ELR (cell line): ENCODE results near the gene NKX1-1.
"Not testable (repeated sequence)": the region's sequence is repeated elsewhere in the genome, so short reads cannot be mapped to it uniquely, and the experiment has no call there.

ENCODE experiments used
- DNase-seq: peaks from one replicate; pipeline ENCODE4 v3.0.0-alpha.2; 2015; ENCODE audit warnings: low read depth

Gene NKX1-1

DNA sequence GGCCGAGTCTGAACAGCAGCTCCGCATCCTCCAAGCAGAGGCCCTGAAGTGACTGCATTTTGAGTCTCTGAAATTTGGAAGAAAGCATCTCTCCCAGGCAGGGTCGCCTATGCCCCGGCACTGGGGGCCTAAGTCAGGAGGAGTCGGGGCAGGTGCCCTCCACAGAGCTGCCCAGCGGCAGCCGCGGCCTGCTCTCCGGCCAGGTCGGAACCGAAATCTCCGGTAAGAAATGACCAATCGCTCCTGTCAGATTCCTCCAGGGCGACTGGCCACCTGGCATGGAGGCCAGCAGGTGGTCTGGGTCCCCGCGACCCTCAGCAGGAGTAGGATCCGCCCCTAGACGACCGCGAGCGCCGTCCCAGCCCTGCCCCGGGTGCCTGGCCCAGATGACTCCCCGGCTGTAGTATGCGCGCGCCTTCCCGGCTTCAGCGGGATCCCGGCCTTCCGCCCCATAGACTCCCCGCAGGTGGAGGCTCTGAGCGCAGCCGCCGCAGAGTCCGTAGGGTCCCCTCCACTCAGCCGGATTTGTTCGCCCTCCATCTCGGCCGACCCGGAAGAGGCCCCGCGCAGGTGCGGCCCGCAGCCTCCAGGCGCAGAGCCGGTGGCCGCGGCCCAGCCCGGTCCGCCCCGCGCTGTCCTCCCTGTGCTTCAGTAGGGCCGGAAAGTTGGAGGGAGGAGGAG, 1.5 kb downstream of the NKX1-1 start:
- no peak for DNase-seq

DNA sequence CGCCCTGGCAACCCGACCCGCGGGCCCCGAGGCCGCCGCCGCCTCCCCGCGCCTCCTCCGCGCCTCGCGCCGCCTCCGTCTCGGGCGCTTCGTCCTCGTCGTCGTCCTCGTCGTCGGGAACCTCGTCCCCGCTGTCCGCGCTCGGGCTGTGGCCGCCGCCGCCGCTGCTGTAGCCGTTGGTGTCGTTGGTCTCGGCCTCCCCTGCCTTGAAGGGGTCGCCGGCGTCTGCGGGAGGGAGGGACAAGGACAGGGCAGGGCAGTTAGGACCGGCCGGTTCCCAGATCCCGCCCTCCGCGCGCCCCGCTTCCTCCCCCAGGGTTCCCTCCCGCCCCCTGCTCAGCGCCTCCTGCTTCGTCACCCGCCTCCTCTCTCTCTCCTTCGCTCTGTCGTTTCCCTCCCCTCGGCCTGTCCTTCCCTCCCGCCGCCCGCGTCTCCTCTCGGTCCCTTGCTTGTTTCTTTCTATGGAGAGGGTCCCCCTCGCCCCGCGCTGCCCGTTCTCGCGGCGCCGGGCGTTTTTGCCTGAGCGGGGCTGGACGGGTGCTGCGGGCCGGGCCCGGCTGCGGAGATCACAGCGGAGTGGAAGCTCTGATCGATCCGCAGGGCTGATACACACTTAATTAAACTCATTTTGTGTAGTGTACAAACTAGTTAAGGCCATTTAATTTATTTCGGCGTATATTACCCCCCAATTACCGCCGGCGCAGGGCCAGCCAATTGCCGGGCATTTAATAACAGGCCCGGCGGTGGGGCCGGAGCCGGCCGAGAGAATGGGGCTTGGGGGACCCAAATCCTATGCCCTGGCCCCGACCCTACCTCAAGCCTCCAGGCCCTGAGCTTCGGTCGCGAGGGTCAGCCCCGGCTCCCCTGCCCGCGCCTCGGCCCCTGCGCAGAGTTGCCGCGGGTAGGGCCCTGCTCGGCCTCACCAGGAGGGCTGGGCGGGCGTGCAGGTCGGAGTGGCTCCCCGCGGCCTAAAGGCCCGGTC, 2.4 kb downstream of the NKX1-1 start:
- no peak for DNase-seq

GRCh38 chr4:1403177-1403583, 3.1 kb downstream of the NKX1-1 start:
- no peak for DNase-seq

DNA sequence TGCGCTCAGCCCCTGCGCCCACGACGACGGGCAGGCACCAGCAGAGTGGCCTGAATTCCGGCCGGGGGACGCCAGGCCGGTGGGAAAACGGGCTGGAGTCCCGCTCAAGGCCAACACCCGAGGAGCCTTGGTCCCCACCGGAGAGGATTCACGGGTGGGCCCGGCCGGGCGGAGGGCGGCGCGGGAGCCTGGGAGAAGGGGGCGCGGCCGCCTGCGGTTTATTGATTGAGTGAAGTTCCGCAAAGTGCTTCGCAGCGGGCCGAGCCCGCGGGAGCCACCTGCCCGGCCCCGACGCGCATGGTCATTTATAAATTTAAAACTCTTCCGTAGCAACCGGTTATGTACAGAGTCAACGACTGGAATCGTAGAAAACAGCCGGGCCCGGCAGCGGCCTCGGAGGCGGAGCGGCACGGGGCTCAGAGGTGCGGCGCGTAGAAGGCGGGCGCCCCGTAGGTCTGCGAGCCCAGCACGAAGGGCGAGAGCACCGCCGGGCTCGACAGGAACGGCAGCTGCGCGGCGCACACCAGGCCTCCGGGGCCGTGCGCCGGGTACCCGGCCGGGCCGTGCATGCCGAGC, 3.6 kb downstream of the NKX1-1 start:
- DNase-seq: no peak

DNA sequence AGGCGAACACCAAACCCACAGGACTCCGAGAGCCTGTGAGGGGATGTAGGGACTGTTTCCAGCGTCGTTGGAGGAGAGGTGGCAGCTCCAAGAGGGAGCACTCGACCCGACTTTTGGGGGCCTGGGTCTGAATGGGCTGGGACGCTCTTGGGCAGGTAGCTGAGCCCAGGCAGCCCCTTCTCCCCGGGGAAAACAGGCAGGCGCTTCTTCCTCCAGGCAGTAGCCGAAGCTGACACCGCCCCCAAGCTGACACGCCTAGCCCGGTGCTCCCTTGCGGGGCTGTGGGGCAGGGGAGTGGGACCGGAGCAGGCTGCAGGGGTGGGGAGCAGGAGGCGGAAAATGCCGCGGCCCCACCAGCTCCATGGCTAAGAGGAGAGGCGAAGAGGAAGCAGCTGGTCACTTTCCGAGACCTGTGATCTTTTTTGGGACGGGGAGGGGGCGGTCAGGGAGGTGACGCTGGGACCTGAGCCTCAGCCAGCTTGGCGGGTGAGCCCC, 4.2 kb downstream of the NKX1-1 start:
- no peak for DNase-seq

DNA sequence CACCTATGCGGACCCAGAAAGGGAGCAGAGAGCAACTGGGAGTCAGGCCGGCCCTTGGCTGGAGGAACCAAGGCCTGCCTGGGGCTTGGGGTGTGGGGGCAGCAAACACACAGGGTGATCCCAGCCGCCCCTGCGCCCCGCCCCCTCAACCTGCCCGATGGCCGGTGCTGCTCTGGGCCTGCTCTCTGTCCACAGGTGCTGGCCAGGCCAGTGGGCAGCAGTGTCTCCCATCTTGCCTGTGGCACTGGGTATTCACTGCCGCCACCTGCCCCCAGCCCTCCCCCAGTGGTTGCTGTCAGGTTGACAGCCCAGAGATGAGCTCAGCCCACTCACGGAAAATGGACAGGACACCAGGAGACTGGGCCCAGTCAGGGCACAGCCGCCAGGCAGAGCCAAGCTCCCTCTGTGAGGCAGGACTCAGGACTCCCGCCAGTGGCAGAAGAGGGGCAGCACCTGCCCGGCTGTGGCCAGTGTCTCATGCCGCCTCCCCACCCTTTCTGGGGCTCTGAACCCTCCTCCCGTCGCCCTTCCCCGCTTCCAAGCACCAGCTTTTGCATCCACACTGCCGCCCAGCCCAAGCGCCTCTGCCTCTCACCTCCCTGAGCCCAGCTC, 4.7 kb downstream of the NKX1-1 start:
- no peak for DNase-seq

GRCh38 chr4:1400831-1401408, 5.3 kb downstream of the NKX1-1 start:
- DNase-seq: no peak

GRCh38 chr4:1400191-1400805, 5.9 kb downstream of the NKX1-1 start:
- DNase-seq: no peak

GRCh38 chr4:1399508-1400190, 6.6 kb downstream of the NKX1-1 start:
- DNase-seq: no peak

GRCh38 chr4:1398681-1399507, 7.3 kb downstream of the NKX1-1 start:
- DNase-seq: no peak

DNA sequence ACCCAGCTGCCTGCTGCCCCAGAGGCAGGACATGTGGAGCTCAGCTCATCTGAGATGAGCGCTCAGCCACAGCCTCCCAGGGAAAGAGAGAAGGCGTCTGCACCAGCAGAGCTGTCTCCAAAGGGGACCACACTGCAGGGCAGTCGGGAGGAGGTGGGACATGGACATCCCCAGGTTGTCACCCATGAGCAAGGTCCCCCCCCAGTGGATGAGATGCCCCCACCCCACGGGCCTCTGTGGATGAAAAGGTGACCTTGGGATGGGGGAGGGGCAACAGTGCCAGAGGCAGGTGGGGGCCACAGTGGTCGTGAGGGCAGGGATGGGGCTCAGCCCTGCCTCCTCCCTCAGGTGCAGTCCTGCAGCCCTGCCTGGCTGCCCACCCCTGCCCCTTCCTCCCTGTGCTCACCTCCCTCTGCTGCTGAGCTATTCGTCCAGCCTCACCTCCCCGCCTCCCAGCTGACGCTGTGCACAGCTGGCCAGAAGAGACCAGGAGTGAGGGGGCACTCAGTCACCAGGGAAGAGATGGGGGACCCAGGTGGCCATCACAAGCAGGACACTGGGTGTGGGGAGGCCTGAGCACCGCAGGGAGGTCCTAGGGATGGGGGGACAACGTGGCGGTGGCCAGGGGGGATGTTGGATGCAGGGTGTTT, 9.3 kb downstream of the NKX1-1 start:
- no peak for DNase-seq

GRCh38 chr4:1395941-1396805, 10.1 kb downstream of the NKX1-1 start:
- DNase-seq: no peak

- not testable (repeated sequence) for DNase-seq
Observed at GRCh38 chr4:1395389-1395820, 10.8 kb downstream of the NKX1-1 start.

GRCh38 chr4:1394554-1395388, 11.5 kb downstream of the NKX1-1 start:
- not testable (repeated sequence) for DNase-seq

GRCh38 chr4:1393866-1394265, 12.4 kb downstream of the NKX1-1 start:
- DNase-seq: no peak

- not testable (repeated sequence) for DNase-seq
Observed at GRCh38 chr4:1393363-1393762, 12.9 kb downstream of the NKX1-1 start.
